Peyer's patch (tissue), 4 donors: ENCODE data around the gene PDPK1. TPM values are rescaled to one million over a fixed set of nuclear protein-coding genes. Genes with fewer than 3 reads are reported as not detected.
"Not testable (repeated sequence)": the region's sequence is repeated elsewhere in the genome, so short reads cannot be mapped to it uniquely, and the experiment has no call there.

Experiments used
- DNase-seq, 3 donors: peaks; one replicate each; pipeline ENCODE4 v3.0.0-alpha.2; 2017 to 2019
- H3K27ac ChIP-seq, 4 donors: fragments of 200-600 bp; sonication (generic); one replicate each; pipeline ENCODE4 v1.5.1; 2016 to 2019
- H3K27me3 ChIP-seq, 2 donors: fragments of 200-600 bp; sonication (generic); one replicate each; pipeline ENCODE4 v1.5.1; 2019
- H3K36me3 ChIP-seq, 3 donors: fragments of 200-600 bp; sonication (generic); one replicate each; pipeline ENCODE4 v1.5.1; 2016 to 2019
- H3K4me1 ChIP-seq, 4 donors: fragments of 200-600 bp; sonication (generic); one replicate each; pipeline ENCODE4 v1.5.1; 2016 to 2019
- H3K4me3 ChIP-seq, 4 donors: fragments of 200-600 bp; sonication (generic); 1 replicate in 3 of 4; 2 replicates in 1 of 4; pipeline ENCODE4 v1.5.1; 2016 to 2019; ENCODE audit warnings: mild to moderate bottlenecking in 1 of 4
- H3K9me3 ChIP-seq, 4 donors: fragments of 200-600 bp; sonication (generic); one replicate each; pipeline ENCODE4 v1.5.1; 2016 to 2019; ENCODE audit warnings: mild to moderate bottlenecking in 1 of 4
- CTCF ChIP-seq, 6 experiments: fragments of 450-650 bp in 4 of 6; fragments of 200-600 bp in 2 of 6; sonication (generic) in 1 of 6; IDR thresholded peaks; one replicate each; pipeline ENCODE4 v1.5.1; 2017 to 2019; ENCODE audit warnings: antibody characterized with exemption in 6 of 6, mild to moderate bottlenecking in 3 of 6, moderate library complexity in 1 of 6
- POLR2A ChIP-seq, 2 donors: fragments of 450-650 bp; IDR thresholded peaks; one replicate each; pipeline ENCODE4 v1.5.1; 2017; ENCODE audit warnings: antibody characterized with exemption in 2 of 2, mild to moderate bottlenecking in 2 of 2, moderate library complexity in 2 of 2
- total RNA-seq, 4 donors: library from RNA; depleted of rRNA; stranded (reverse); fragments of >200 nt; gene quantifications; one replicate each; pipeline ENCODE4 v1.1.0, GENCODE V29; 2016

Gene PDPK1
- total RNA-seq, 4 donors from 2014 or later: 38.8 to 128 (median 85.1) TPM

- H3K27me3 ChIP-seq: no peaks in the 10 kb centered on the region
- no peaks in the 10 kb centered on the region for H3K9me3 ChIP-seq
- TF ChIP-seq CTCF (IDR thresholded peaks at IDR 0.05) (no peak), POLR2A (IDR thresholded peaks at IDR 0.05) (peak; percentile 41 to 78)
- H3K36me3 ChIP-seq: peaks cover 0 to 22% (median 0%) of the 10 kb centered on the region in 3 donors
- peaks cover 0 to 20% (median 7%) of the 10 kb centered on the region in 4 donors for H3K4me1 ChIP-seq
- peak overlapping the region; percentile 58 to 78 (median 67) for H3K4me3 ChIP-seq
- H3K27ac ChIP-seq: peak overlapping the region; percentile 93 to 97 (median 97)
- peak; percentile 99 for DNase-seq
Observed at GRCh38 chr16:2531696-2532493, 5.9 kb upstream of the PDPK1 start.

GRCh38 chr16:2532494-2533141 is 5.2 kb upstream of the PDPK1 start:
- H3K4me3 ChIP-seq: peak overlapping the region; percentile 58 to 78 (median 67)
- H3K9me3 ChIP-seq: no peaks in the 10 kb centered on the region
- H3K27ac ChIP-seq: peak overlapping the region; percentile 93 to 97 (median 97)
- no peaks in the 10 kb centered on the region for H3K27me3 ChIP-seq
- H3K4me1 ChIP-seq: peaks cover 0 to 20% (median 7%) of the 10 kb centered on the region in 4 donors
- peaks cover 0 to 19% (median 0%) of the 10 kb centered on the region in 3 donors for H3K36me3 ChIP-seq
- TF ChIP-seq CTCF (IDR thresholded peaks at IDR 0.05) (no peak), POLR2A (IDR thresholded peaks at IDR 0.05) (peak; percentile 60 to 62)
- DNase-seq: peak; percentile 89 to 94 (median 90)

GRCh38 chr16:2533142-2533755 is 4.6 kb upstream of the PDPK1 start:
- not testable (repeated sequence) for H3K27me3 ChIP-seq, H3K9me3 ChIP-seq
- Histone ChIP-seq H3K4me1 (peaks cover 0 to 20% (median 7%) of the 10 kb centered on the region in 4 donors), H3K4me3 (peak overlapping the region; percentile 58 to 78 (median 67)), H3K27ac (peak overlapping the region; percentile 93 to 97 (median 97)), H3K36me3 (peaks cover 0 to 13% (median 0%) of the 10 kb centered on the region in 3 donors)
- peak in 2 of 3 donors; percentile 46 to 48 for DNase-seq

GRCh38 chr16:2533912-2534311 is 3.9 kb upstream of the PDPK1 start:
- H3K4me3 ChIP-seq: no peak overlapping the region

GRCh38 chr16:2534335-2534734 is 3.5 kb upstream of the PDPK1 start:
- H3K4me1 ChIP-seq: peaks cover 4 to 28% (median 8%) of the 10 kb centered on the region in 4 donors
- H3K27ac ChIP-seq, DNase-seq, H3K36me3 ChIP-seq, H3K4me3 ChIP-seq, H3K9me3 ChIP-seq, H3K27me3 ChIP-seq: not testable (repeated sequence)

More at GRCh38 chr16:2533912-2534311, 3.9 kb upstream of the PDPK1 start:
- Histone ChIP-seq H3K27me3 (no peaks in the 10 kb centered on the region), H3K36me3 (peaks cover 0 to 6% (median 0%) of the 10 kb centered on the region in 3 donors), H3K9me3 (no peaks in the 10 kb centered on the region), H3K27ac (peak overlapping the region in 1 of 4 donors; percentile 97), H3K4me1 (peaks cover 3 to 24% (median 7%) of the 10 kb centered on the region in 4 donors)
- TF ChIP-seq CTCF (IDR thresholded peaks at IDR 0.05) (no peak), POLR2A (IDR thresholded peaks at IDR 0.05) (no peak)
- peak in 1 of 3 donors; percentile 41 for DNase-seq

GRCh38 chr16:2535625-2536013 is 2.2 kb upstream of the PDPK1 start:
- peaks cover 4 to 40% (median 17%) of the 10 kb centered on the region in 4 donors for H3K4me1 ChIP-seq
- DNase-seq: peak in 2 of 3 donors; percentile 50 to 59
- TF ChIP-seq POLR2A (IDR thresholded peaks at IDR 0.05): no peak
- no peak for TF ChIP-seq CTCF (IDR thresholded peaks at IDR 0.05)

GRCh38 chr16:2539192-2539844 is 1.5 kb downstream of the PDPK1 start:
- H3K27ac ChIP-seq: peak overlapping the region in 1 of 4 donors; percentile 66
- not testable (repeated sequence) for H3K27me3 ChIP-seq, H3K9me3 ChIP-seq, H3K36me3 ChIP-seq
- peak overlapping the region in 2 of 4 donors; percentile 62 to 99 for H3K4me3 ChIP-seq
- peak in 1 of 3 donors; percentile 33 for DNase-seq
- peaks cover 0 to 41% (median 20%) of the 10 kb centered on the region in 4 donors for H3K4me1 ChIP-seq

More at GRCh38 chr16:2535625-2536013, 2.2 kb upstream of the PDPK1 start:
- Histone ChIP-seq H3K9me3 (no peaks in the 10 kb centered on the region), H3K4me3 (no peak overlapping the region), H3K27me3 (no peaks in the 10 kb centered on the region), H3K36me3 (peaks cover 0 to 4% (median 0%) of the 10 kb centered on the region in 3 donors), H3K27ac (peak overlapping the region in 3 of 4 donors; percentile 68 to 94 (median 93))
